ENCODE measurements around the gene TMOD4. TPM values are rescaled to one million over a fixed set of nuclear protein-coding genes. Genes with fewer than 3 reads are reported as not detected.
A peak's percentile ranks its signal among the peaks of the same experiment; 100 is the strongest.

Gene TMOD4
- total and polyA plus RNA-seq, 2 of the 13 experiments (the other 11 are each of a cell fraction or from before 2014, with no cell fraction given): 0.66 TPM; not detected in 1

GRCh38 chr1:151165738-151166504, 9.9 kb downstream of the TMOD4 start, which contains the start of the genes LYSMD1 and SCNM1 (continued):
- TF ChIP-seq HNF1A (IDR thresholded peaks at IDR 0.05; ENCODE audit: low read depth) (peak; percentile 56; the same call in 1 of the 2 replicates), HNF1A (CRISPR knock-in tag; IDR thresholded peaks at IDR 0.05; ENCODE audit: borderline replicate concordance) (peak; percentile 80), RXRA (CRISPR knock-in tag; IDR thresholded peaks at IDR 0.05) (0 out of 2 replicates have a peak, but pooled peaks have one; percentile 42), SP4 (CRISPR knock-in tag; IDR thresholded peaks at IDR 0.05) (peak; percentile 79), ZNF335 (CRISPR knock-in tag; IDR thresholded peaks at IDR 0.05) (peak; percentile 94), PHF20 (CRISPR knock-in tag; IDR thresholded peaks at IDR 0.05) (peak; percentile 99), ZSCAN30 (CRISPR knock-in tag; IDR thresholded peaks at IDR 0.05) (no peak), WIZ (CRISPR knock-in tag; IDR thresholded peaks at IDR 0.05) (peak; percentile 76; the same call in 1 of the 2 replicates), ZNF792 (CRISPR knock-in tag; IDR thresholded peaks at IDR 0.05) (peak; percentile 72), ZNF383 (CRISPR knock-in tag; IDR thresholded peaks at IDR 0.05; ENCODE audit: borderline replicate concordance) (no peak), ZNF737 (CRISPR knock-in tag; IDR thresholded peaks at IDR 0.05; ENCODE audit: borderline replicate concordance) (no peak; the same call in 1 of the 2 replicates)
- TF ChIP-seq, protein P1, sequence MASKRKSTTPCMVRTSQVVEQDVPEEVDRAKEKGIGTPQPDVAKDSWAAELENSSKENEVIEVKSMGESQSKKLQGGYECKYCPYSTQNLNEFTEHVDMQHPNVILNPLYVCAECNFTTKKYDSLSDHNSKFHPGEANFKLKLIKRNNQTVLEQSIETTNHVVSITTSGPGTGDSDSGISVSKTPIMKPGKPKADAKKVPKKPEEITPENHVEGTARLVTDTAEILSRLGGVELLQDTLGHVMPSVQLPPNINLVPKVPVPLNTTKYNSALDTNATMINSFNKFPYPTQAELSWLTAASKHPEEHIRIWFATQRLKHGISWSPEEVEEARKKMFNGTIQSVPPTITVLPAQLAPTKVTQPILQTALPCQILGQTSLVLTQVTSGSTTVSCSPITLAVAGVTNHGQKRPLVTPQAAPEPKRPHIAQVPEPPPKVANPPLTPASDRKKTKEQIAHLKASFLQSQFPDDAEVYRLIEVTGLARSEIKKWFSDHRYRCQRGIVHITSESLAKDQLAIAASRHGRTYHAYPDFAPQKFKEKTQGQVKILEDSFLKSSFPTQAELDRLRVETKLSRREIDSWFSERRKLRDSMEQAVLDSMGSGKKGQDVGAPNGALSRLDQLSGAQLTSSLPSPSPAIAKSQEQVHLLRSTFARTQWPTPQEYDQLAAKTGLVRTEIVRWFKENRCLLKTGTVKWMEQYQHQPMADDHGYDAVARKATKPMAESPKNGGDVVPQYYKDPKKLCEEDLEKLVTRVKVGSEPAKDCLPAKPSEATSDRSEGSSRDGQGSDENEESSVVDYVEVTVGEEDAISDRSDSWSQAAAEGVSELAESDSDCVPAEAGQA (IDR thresholded peaks at IDR 0.05; ENCODE audit: low read depth): peak; percentile 54; the same call in 1 of the 2 replicates
- TF ChIP-seq, protein P1 (CRISPR knock-in tag; IDR thresholded peaks at IDR 0.05; ENCODE audit: borderline replicate concordance): no peak
- TF ChIP-seq, protein P2, sequence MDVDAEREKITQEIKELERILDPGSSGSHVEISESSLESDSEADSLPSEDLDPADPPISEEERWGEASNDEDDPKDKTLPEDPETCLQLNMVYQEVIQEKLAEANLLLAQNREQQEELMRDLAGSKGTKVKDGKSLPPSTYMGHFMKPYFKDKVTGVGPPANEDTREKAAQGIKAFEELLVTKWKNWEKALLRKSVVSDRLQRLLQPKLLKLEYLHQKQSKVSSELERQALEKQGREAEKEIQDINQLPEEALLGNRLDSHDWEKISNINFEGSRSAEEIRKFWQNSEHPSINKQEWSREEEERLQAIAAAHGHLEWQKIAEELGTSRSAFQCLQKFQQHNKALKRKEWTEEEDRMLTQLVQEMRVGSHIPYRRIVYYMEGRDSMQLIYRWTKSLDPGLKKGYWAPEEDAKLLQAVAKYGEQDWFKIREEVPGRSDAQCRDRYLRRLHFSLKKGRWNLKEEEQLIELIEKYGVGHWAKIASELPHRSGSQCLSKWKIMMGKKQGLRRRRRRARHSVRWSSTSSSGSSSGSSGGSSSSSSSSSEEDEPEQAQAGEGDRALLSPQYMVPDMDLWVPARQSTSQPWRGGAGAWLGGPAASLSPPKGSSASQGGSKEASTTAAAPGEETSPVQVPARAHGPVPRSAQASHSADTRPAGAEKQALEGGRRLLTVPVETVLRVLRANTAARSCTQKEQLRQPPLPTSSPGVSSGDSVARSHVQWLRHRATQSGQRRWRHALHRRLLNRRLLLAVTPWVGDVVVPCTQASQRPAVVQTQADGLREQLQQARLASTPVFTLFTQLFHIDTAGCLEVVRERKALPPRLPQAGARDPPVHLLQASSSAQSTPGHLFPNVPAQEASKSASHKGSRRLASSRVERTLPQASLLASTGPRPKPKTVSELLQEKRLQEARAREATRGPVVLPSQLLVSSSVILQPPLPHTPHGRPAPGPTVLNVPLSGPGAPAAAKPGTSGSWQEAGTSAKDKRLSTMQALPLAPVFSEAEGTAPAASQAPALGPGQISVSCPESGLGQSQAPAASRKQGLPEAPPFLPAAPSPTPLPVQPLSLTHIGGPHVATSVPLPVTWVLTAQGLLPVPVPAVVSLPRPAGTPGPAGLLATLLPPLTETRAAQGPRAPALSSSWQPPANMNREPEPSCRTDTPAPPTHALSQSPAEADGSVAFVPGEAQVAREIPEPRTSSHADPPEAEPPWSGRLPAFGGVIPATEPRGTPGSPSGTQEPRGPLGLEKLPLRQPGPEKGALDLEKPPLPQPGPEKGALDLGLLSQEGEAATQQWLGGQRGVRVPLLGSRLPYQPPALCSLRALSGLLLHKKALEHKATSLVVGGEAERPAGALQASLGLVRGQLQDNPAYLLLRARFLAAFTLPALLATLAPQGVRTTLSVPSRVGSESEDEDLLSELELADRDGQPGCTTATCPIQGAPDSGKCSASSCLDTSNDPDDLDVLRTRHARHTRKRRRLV (CRISPR knock-in tag; IDR thresholded peaks at IDR 0.05): peak; percentile 61; the same call in 1 of the 2 replicates

Measured in HepG2 (cell line).